ENCODE results near the gene MTHFD1L. TPM values are rescaled to one million over a fixed set of nuclear protein-coding genes. Genes with fewer than 3 reads are reported as not detected.
"Not testable (repeated sequence)": the region's sequence is repeated elsewhere in the genome, so short reads cannot be mapped to it uniquely, and the experiment has no call there.

The MTHFD1L gene
- total RNA-seq, 4 donors from 2014 or later = 2.5 to 7.1 (median 4.2) TPM

DNA sequence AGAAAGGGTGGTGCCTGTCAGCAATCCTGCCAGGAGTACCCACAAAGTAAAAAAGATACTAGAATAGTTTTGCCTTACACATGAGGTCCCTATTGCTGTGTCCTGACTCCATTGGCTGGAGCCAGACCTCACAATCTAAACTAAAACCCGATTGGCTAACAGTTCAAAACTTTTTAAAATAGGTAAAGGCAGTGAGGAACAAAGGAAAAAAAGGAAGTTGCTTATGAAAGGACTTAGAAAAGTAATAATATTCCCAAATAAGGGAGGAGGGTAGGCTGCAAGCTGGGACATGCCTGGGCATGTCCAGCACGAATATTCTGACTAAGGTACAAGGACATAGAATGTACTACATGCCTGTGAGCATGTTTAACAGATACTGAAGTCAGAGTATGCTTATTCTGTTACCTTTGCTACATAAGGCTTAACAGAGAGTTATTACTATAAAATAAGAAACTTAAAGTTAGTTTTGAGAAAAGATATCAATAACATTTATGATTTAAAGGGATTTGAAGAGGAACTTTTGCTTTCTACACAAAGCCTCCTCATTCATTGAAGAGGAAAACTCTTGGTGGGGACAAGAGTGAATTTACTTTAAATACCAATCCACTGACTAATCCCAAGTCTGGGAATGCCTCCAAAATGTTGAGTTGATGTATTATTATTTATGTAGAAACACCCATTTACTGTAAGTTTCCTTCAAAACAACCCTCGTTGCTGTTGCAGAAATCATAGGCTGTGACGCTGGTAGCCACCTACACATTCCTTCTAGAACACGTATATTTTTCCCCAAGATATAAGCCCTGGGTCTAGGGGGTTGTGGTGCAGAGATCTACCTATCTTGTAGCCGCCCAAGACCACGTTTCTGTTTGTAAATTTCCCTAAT is 8.2 kb upstream of the MTHFD1L start:
- WGBS = 18% methylated on average over 7 of the region's 7 CpGs
- TF ChIP-seq POLR2A (IDR thresholded peaks at IDR 0.05; ENCODE audit: low read depth) (no peak), EP300 (IDR thresholded peaks at IDR 0.05) (no peak), POLR2AphosphoS5 (IDR thresholded peaks at IDR 0.05) (no peak), CTCF (IDR thresholded peaks at IDR 0.05) (no peak)
- peak overlapping the region; percentile 49 to 76 (median 62) for H3K27ac ChIP-seq (replicated peaks in 1 of 4)
- H3K4me3 ChIP-seq = no peak overlapping the region
- DNase-seq (ENCODE audit: extremely low spot score) = no peak
- no peaks in the 10 kb centered on the region for H3K36me3 ChIP-seq
- H3K27me3 ChIP-seq = no peaks in the 10 kb centered on the region
- intact Hi-C loops (cut with DNase I) = no loop called here
- no peaks in the 10 kb centered on the region for H3K9me3 ChIP-seq
- H3K4me1 ChIP-seq = peaks cover 0 to 22% (median 18%) of the 10 kb centered on the region in 4 donors

DNA sequence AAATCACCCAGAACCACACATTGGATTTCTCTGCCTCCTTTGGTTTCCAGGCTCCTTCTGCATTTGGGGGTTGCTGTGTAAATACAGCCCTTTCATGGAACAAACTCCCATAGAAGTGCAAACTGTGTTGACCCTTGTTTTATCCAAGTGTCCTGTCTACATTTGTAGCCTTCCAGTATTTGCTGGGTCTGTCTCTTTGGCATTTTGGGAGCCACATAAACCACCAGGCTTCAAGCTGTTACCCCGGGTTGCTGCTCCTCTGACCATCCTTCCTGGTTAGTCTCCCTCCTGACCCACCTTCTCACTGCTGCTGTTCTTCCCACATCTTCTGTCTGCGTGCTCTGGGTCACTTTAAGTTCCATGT is 7.6 kb upstream of the MTHFD1L start:
- peak overlapping the region; percentile 49 to 76 (median 62) for H3K27ac ChIP-seq (replicated peaks in 1 of 4)
- DNase-seq (ENCODE audit: extremely low spot score) = no peak
- peaks cover 0 to 22% (median 18%) of the 10 kb centered on the region in 4 donors for H3K4me1 ChIP-seq
- no peaks in the 10 kb centered on the region for H3K27me3 ChIP-seq
- intact Hi-C loops (cut with DNase I) = no loop called here
- no peaks in the 10 kb centered on the region for H3K36me3 ChIP-seq
- no peak overlapping the region for H3K4me3 ChIP-seq
- TF ChIP-seq CTCF (IDR thresholded peaks at IDR 0.05) (no peak), EP300 (IDR thresholded peaks at IDR 0.05) (no peak), POLR2AphosphoS5 (IDR thresholded peaks at IDR 0.05) (no peak), POLR2A (IDR thresholded peaks at IDR 0.05; ENCODE audit: low read depth) (no peak)
- WGBS = 72% methylated on average over 2 of the region's 2 CpGs
- H3K9me3 ChIP-seq = no peaks in the 10 kb centered on the region

- WGBS = 81% methylated on average over 8 of the region's 8 CpGs
- DNase-seq (ENCODE audit: extremely low spot score); H3K9me3 ChIP-seq; intact Hi-C loops (cut with DNase I); H3K36me3 ChIP-seq; H3K4me3 ChIP-seq; H3K27me3 ChIP-seq; H3K27ac ChIP-seq (replicated peaks in 1 of 4): not testable (repeated sequence)
- H3K4me1 ChIP-seq = peaks cover 5 to 36% (median 31%) of the 10 kb centered on the region in 4 donors
Observed at GRCh38 chr6:150861448-150862168, 3.9 kb upstream of the MTHFD1L start.

DNA sequence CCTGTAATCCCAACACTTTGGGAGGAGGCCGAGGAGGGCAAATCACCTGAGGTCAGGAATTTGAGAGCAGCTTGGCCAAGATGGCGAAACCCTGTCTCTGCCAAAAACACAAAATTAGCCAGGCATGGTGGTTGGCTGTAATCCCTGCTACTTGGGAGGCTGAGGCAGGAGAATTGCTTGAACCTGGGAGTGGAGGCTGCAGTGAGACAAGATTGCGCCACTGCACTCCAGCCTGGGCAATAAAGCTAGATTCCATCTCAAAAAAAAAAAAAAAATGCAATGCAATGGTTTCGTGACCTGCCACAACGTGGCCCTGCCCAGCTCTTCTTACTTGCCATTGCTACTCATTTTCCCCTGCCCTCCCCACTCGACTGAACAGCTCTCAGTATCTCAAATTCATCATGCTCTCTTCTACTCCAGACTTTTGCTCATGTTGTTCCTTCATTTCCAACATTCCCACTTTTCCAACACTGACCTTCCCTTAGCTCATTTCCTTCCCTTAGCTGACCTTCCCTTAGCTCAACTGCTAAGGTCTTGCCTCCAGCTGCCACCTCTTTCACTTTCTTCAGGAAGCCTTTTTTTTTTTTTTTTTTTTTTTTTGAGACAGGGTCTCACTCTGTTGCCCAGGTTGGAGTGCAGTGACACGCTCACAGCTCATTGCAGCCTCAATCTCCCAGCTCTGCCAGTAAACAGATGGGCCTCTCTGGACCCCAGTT is 2.1 kb upstream of the MTHFD1L start:
- H3K4me1 ChIP-seq = peaks cover 5 to 27% (median 23%) of the 10 kb centered on the region in 4 donors
- TF ChIP-seq EP300 (IDR thresholded peaks at IDR 0.05) (no peak), POLR2A (IDR thresholded peaks at IDR 0.05; ENCODE audit: low read depth) (no peak), CTCF (IDR thresholded peaks at IDR 0.05) (no peak), POLR2AphosphoS5 (IDR thresholded peaks at IDR 0.05) (no peak)
- no peak for DNase-seq (ENCODE audit: extremely low spot score)
- no peaks in the 10 kb centered on the region for H3K36me3 ChIP-seq
- no peak overlapping the region for H3K27ac ChIP-seq (replicated peaks in 1 of 4)
- H3K4me3 ChIP-seq = no peak overlapping the region
- no peaks in the 10 kb centered on the region for H3K27me3 ChIP-seq
- intact Hi-C loops (cut with DNase I) = no loop called here
- no peaks in the 10 kb centered on the region for H3K9me3 ChIP-seq
- 96% methylated on average over 6 of the region's 7 CpGs for WGBS

- Histone ChIP-seq H3K27ac (replicated peaks in 1 of 4) (peak overlapping the region; percentile 77 to 91 (median 82)), H3K4me1 (peaks cover 5 to 24% (median 22%) of the 10 kb centered on the region in 4 donors), H3K36me3 (no peaks in the 10 kb centered on the region), H3K9me3 (no peaks in the 10 kb centered on the region), H3K4me3 (peak overlapping the region; percentile 67 to 95 (median 79)), H3K27me3 (no peaks in the 10 kb centered on the region)
- TF ChIP-seq POLR2A (IDR thresholded peaks at IDR 0.05; ENCODE audit: low read depth) (no peak), CTCF (IDR thresholded peaks at IDR 0.05) (no peak), POLR2AphosphoS5 (IDR thresholded peaks at IDR 0.05) (no peak), EP300 (IDR thresholded peaks at IDR 0.05) (no peak)
- 19% methylated on average over 5 of the region's 5 CpGs for WGBS
- intact Hi-C loops (cut with DNase I) = loop anchor here (5.0 kb wide), 1 partner anchor 48 kb away; no protein-coding TSS in a partner anchor
- DNase-seq (ENCODE audit: extremely low spot score) = no peak
Observed at GRCh38 chr6:150865043-150865405, 478 bp upstream of the MTHFD1L start.
